ENCODE data around the gene DECR2. TPM values are rescaled to one million over a fixed set of nuclear protein-coding genes. Genes with fewer than 3 reads are reported as not detected.

DECR2 gene
- total and polyA plus RNA-seq, 2 of the 4 experiments (the other 2 are of a cell fraction) = 3.9 to 26.7 TPM

- Histone ChIP-seq H4K8ac (ENCODE audit: low read depth in 2 of 2, low read length in 2 of 2) (peak within 1 kb of the TSS in 1 of 2 experiments; percentile 69; a peak in 1 of 4 replicates), H2BK120ac (ENCODE audit: low read depth, low read length) (0 out of 2 replicates have a peak within 1 kb of the TSS, but pooled peaks have one; percentile 8), H3K79me1 (ENCODE audit: low read depth in 1 of 2, low read length in 2 of 2) (peaks cover 13 to 29% of the 10 kb centered on the region in 2 experiments; a peak in 3 of 4 replicates), H2AK5ac (ENCODE audit: low read depth, low read length) (peak within 1 kb of the TSS; percentile 84), H2BK20ac (ENCODE audit: low read depth, low read length) (no peak within 1 kb of the TSS), H2BK15ac (ENCODE audit: low read depth, low read length) (no peak within 1 kb of the TSS; the same call in 2 of the 3 replicates), H3K18ac (ENCODE audit: low read depth, low read length) (no peak within 1 kb of the TSS), H2BK5ac (ENCODE audit: low read depth, low read length, poor library complexity, severe bottlenecking) (peak within 1 kb of the TSS; percentile 62), H4K91ac (ENCODE audit: insufficient read depth, low read depth, low read length) (no peak within 1 kb of the TSS; the same call in 1 of the 2 replicates), H3K23ac (ENCODE audit: low read depth, low read length) (peak within 1 kb of the TSS; percentile 86), H3K27ac (ENCODE audit: insufficient read depth, low read length) (peak within 1 kb of the TSS; percentile 82), H4K20me1 (ENCODE audit: insufficient read depth, low read length) (peaks cover 16% of the 10 kb centered on the region), H3K4ac (ENCODE audit: low read depth, low read length) (peak within 1 kb of the TSS; percentile 65), H3K36me3 (ENCODE audit: control insufficient read depth, insufficient read depth, low read length) (peaks cover 3% of the 10 kb centered on the region), H2AK9ac (replicated peaks; ENCODE audit: low read depth, low read length, poor library complexity) (peak within 1 kb of the TSS; percentile 94), H3K4me1 (ENCODE audit: control insufficient read depth, insufficient read depth, low read length) (peaks cover 2% of the 10 kb centered on the region; the same call in 1 of the 2 replicates), H3K9me1 (ENCODE audit: insufficient read depth, low read length) (0 out of 2 replicates have a peak, but pooled peaks cover 3% of the 10 kb centered on the region), H3K27me3 (ENCODE audit: control insufficient read depth, insufficient read depth, low read length) (no peaks in the 10 kb centered on the region), H4K5ac (ENCODE audit: low read depth, low read length) (peak within 1 kb of the TSS; percentile 39; the same call in 1 of the 2 replicates), H3K56ac (ENCODE audit: extremely low read depth, insufficient read depth, low read length) (no peak within 1 kb of the TSS; the same call in none of the 2 replicates), H3K4me2 (ENCODE audit: low read depth, low read length) (peak within 1 kb of the TSS; percentile 99), H3K9me3 (ENCODE audit: control insufficient read depth, insufficient read depth, low read length) (no peaks in the 10 kb centered on the region), H2AFZ (replicated peaks; ENCODE audit: low read length, poor library complexity) (peak within 1 kb of the TSS; percentile 96), H3K9ac (ENCODE audit: low read depth, low read length) (peak within 1 kb of the TSS; percentile 91), H3K14ac (replicated peaks; ENCODE audit: low read depth, low read length) (peak within 1 kb of the TSS; percentile 68; the same call in 1 of the 2 replicates), H3K4me3 (ENCODE audit: insufficient read depth, low read depth, low read length) (peak within 1 kb of the TSS; percentile 93)
- WGBS, 2 experiments (ENCODE audit: extremely low coverage in 2 of 2, insufficient read length in 1 of 2) = 1% methylated on average over 43 of the region's 123 CpGs; no CpG with 5 or more reads in 1 of the 2 experiments
- peak; percentile 33 for DNase-seq
- in situ Hi-C loops (cut with MboI; ENCODE audit: low sequenced_read_pairs) (no loop called here), intact Hi-C loops (cut with micrococcal nuclease) (no loop called here), dilution Hi-C loops (cut with HindIII; ENCODE audit: low sequenced_read_pairs, unreplicated experiment) (no loop called here)
- ATAC-seq (ENCODE audit: low read depth) = peak; percentile 80
- BruUV-seq (replicated peaks) = no TSS peak
- ChIA-PET POLR2A (ENCODE audit: unreplicated experiment) (no interaction called here), CTCF (no interaction called here)
- TF ChIP-seq, protein P1, sequence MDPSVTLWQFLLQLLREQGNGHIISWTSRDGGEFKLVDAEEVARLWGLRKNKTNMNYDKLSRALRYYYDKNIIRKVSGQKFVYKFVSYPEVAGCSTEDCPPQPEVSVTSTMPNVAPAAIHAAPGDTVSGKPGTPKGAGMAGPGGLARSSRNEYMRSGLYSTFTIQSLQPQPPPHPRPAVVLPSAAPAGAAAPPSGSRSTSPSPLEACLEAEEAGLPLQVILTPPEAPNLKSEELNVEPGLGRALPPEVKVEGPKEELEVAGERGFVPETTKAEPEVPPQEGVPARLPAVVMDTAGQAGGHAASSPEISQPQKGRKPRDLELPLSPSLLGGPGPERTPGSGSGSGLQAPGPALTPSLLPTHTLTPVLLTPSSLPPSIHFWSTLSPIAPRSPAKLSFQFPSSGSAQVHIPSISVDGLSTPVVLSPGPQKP (IDR thresholded peaks at IDR 0.05; ENCODE audit: borderline replicate concordance, low read depth, low read length) = no peak
- TF ChIP-seq MXI1 (IDR thresholded peaks at IDR 0.05; ENCODE audit: borderline replicate concordance, low read depth, low read length) = peak; percentile 32; the same call in 1 of the 2 replicates
- TF ChIP-seq POLR2A (IDR thresholded peaks at IDR 0.05; ENCODE audit: low read depth, low read length) = 0 out of 2 replicates have a peak, but pooled peaks have one; percentile 3
- peak; percentile 44; the same call in 1 of the 2 replicates for TF ChIP-seq MAZ (IDR thresholded peaks at IDR 0.05; ENCODE audit: borderline replicate concordance, low read depth, low read length)
- TF ChIP-seq, protein P2, sequence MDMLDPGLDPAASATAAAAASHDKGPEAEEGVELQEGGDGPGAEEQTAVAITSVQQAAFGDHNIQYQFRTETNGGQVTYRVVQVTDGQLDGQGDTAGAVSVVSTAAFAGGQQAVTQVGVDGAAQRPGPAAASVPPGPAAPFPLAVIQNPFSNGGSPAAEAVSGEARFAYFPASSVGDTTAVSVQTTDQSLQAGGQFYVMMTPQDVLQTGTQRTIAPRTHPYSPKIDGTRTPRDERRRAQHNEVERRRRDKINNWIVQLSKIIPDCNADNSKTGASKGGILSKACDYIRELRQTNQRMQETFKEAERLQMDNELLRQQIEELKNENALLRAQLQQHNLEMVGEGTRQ (IDR thresholded peaks at IDR 0.05; ENCODE audit: low read depth, low read length) = peak; percentile 63
Measured at GRCh38 chr16:381789-382717, 19.6 kb upstream of the DECR2 start, which contains the start of gene PGAP6. Gene PGAP6 (minus strand): TSS chr16:381978. CDS start chr16:381821, 157 bp downstream.

All from IMR-90 (cell line).